Inflammatory macrophage (primary cell): Measurements from ENCODE around the gene ITGA3.

ENCODE experiments used
- DNase-seq, 2 donors: peaks; one replicate each; pipeline ENCODE4 v3.0.0-alpha.2; 2020 to 2022

ITGA3 gene

GRCh38 chr17:50072130-50072529 is 16.2 kb downstream of the ITGA3 start:
- DNase-seq, result no peak

- no peak for DNase-seq
These were observed 17.0 kb downstream of the ITGA3 start for GRCh38 chr17:50072925-50073324.

- no peak for DNase-seq
These were observed 18.3 kb downstream of the ITGA3 start for GRCh38 chr17:50074227-50074626.

GRCh38 chr17:50075446-50076032 is 19.6 kb downstream of the ITGA3 start:
- no peak for DNase-seq

GRCh38 chr17:50076221-50076590 is 20.3 kb downstream of the ITGA3 start:
- DNase-seq, result no peak

- no peak for DNase-seq
These were observed 20.8 kb downstream of the ITGA3 start for GRCh38 chr17:50076591-50077235.

GRCh38 chr17:50078430-50078829 is 22.5 kb downstream of the ITGA3 start:
- no peak for DNase-seq

- DNase-seq, result peak in 1 of 2 donors; percentile 12
These were observed 23.6 kb downstream of the ITGA3 start for GRCh38 chr17:50079334-50080095.

GRCh38 chr17:50080096-50080480 is 24.2 kb downstream of the ITGA3 start:
- DNase-seq, result no peak

GRCh38 chr17:50080827-50081226 is 24.9 kb downstream of the ITGA3 start:
- DNase-seq, result no peak

GRCh38 chr17:50081757-50082156 is 25.8 kb downstream of the ITGA3 start:
- DNase-seq, result no peak

- DNase-seq, result peak; percentile 76
These were observed 31.5 kb downstream of the ITGA3 start for GRCh38 chr17:50087246-50087911.

- DNase-seq, result no peak
These were observed 32.0 kb downstream of the ITGA3 start for GRCh38 chr17:50087912-50088405.

- DNase-seq, result no peak
These were observed 33.3 kb downstream of the ITGA3 start for GRCh38 chr17:50088952-50089825.

- DNase-seq, result no peak
These were observed 34.2 kb downstream of the ITGA3 start for GRCh38 chr17:50090071-50090470.

GRCh38 chr17:50090971-50091917 is 35.3 kb downstream of the ITGA3 start:
- peak in 1 of 2 donors; percentile 6 for DNase-seq

GRCh38 chr17:50091918-50092285 is 36.0 kb downstream of the ITGA3 start:
- DNase-seq, result no peak

GRCh38 chr17:50093246-50093645 is 37.3 kb downstream of the ITGA3 start:
- no peak for DNase-seq

GRCh38 chr17:50093807-50094206 is 37.9 kb downstream of the ITGA3 start:
- no peak for DNase-seq

GRCh38 chr17:50094243-50094752 is 38.4 kb downstream of the ITGA3 start:
- peak; percentile 89 to 90 for DNase-seq
